ENCODE measurements around the gene IDH3A. TPM values are rescaled to one million over a fixed set of nuclear protein-coding genes. Genes with fewer than 3 reads are reported as not detected.

Gene IDH3A
- polyA plus RNA-seq, 5 donors: 35.0 to 47.6 (median 44.0) TPM

GRCh38 chr15:78159395-78159794 is 10.2 kb downstream of the IDH3A start:
- no peak for DNase-seq

DNA sequence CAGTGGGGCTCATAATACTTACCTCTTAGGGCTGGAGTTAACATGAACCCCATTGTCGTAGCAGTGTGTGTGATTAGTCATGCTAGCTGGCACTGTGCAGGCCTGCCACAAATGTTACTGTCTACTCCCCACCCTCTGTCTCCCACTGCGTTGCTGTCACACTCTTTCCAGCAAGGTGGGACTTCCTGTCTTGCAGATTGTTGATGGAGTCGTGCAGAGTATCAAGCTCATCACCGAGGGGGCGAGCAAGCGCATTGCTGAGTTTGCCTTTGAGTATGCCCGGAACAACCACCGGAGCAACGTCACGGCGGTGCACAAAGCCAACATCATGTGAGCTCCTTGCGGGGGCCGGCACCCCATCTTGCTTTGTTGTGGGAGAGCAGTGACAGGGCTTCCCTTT is 12.9 kb downstream of the IDH3A start:
- no peak for DNase-seq

DNA sequence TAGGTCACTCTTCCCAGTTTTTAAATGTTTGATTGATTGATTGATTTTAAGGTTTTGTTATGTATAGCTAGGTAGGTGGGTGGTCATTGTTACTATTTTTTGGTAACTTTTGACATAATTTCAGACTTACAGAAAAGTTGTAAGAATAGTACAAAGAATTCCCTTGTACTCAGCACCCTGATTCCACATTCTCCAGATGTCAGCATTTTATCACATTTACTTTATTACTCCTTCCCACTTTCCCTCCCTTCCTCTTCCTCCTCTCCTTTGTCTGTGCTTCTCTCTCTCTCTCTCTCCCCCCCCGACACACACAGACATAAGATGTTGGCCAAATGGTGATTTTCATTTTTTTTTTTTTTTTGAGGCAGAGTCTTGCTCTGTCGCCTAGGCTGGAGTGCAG is 14.8 kb downstream of the IDH3A start:
- no peak for DNase-seq

DNA sequence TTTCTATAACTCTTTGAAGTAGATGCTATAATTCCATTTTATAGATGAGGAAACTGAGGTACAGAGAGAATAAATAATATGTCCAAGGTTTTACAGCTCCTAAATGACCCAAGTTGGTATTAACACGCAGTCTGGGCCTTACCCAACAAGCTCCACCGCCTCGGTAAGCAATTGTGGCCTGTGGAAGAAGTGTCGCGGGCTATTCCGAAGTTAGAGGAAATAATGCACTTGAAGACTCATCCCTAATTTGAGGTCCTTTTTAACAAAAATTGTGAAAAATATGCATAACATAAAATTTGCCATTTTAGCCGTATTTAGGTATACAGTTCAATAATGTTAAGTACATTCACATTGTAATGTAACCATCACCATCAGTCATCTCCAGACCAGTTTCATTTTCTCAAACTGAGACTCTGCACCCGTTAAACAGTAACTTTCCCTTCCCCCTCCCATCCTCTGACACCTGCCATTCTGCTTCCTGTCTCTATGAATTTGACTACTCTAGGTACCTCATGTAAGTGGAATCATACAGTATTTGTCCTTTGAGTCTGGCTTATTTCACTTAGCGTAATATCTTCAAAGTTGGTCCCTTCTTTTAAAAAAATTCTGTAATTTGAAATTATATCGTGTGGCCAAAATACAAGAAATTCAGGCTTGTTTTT is 18.2 kb downstream of the IDH3A start:
- no peak for DNase-seq

GRCh38 chr15:78168608-78169007 is 19.4 kb downstream of the IDH3A start:
- DNase-seq: no peak

DNA sequence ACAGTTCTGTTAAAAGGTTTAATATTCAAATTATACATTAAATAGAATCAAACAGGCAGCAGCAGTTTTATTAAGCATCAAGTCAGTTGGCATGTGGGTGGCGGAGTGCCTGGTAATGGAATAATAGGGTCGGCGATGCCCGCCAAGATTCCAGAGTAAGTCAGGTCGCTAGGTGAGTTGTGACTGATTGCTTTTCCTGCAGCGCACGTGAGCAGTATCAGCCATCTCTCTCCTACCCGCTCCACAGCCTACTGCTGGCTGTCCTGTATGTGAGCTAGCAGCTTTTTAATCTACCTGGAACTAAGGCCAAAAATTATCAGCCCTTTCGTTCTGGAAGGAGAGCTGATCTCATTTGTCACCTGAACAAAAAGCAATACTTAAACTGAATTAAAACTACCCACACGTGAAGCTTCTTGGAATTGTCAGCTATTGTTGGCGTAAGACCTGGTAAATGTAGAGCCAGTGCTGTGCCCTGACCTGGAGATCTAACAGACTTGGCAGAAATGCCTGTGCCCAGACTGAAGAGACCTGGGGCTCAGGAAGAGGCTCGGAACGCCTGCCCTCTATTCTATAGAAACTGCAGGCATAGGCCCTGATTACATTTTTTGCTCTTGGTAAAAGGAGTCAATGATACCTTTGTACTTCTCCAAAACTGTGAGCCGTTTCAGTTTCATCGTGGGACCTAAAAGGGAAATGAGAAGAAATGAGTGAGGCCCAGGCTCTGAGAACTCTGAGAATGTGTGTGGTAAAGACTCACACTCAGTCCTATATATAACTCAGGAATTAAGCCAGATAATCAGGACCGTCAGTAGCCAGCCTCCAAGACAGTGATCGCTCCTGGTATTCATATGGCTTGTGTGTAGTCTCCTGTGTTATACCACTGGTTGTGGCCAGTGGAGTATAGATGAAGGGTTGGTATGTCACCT is 21.9 kb downstream of the IDH3A start:
- no peak for DNase-seq

GRCh38 chr15:78171864-78172472 is 22.8 kb downstream of the IDH3A start:
- no peak for DNase-seq

- no peak for DNase-seq
These were observed 25.2 kb downstream of the IDH3A start for GRCh38 chr15:78174401-78174800.

GRCh38 chr15:78175330-78175729 is 26.2 kb downstream of the IDH3A start:
- no peak for DNase-seq

DNA sequence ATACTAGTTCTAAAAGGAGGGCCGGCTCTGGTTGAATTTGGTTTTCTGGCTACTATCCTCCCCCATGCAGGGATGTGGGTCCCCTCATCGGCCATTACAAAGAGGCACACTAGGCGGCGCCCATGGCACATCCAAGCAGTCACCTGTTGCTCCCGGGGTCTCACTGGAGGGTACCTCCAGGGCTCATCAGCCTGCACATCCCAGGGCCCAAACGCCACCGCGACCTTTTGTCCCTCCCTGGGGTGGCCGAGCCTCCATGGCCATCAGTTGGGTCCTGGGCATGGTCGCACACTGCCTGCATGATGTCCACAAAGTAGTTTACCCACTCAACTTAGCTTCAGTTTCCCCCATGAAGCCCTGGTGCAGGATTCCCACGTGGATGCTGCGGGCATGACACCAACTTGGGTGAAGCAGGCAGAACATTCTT is 28.3 kb downstream of the IDH3A start:
- no peak for DNase-seq

GRCh38 chr15:78178064-78178463 is 28.9 kb downstream of the IDH3A start:
- DNase-seq: no peak

- no peak for DNase-seq
These were observed 30.2 kb downstream of the IDH3A start for GRCh38 chr15:78179286-78179840.

- DNase-seq: no peak
These were observed 30.7 kb downstream of the IDH3A start for GRCh38 chr15:78179906-78180305.

- DNase-seq: no peak
These were observed 33.2 kb downstream of the IDH3A start for GRCh38 chr15:78182336-78182700.

DNA sequence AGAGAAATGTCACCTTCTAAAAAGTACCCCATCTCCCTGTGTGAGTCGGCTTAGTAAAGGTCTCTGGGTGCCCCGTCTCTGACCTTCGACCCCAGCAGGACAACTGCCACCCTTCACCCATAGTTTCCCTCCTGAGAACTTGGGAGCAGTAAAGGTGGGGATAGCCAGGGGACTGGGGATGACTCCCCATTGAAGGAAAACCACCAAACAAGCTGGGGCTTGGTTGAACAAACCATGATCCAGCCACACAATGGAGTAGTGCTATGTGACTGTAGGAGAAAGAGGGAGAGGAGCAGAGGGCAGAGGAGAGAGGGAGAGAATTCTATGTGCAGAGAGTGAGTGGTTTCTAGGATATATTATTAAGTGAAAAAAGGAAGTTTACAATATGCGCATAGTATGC is 33.7 kb downstream of the IDH3A start:
- no peak for DNase-seq

DNA sequence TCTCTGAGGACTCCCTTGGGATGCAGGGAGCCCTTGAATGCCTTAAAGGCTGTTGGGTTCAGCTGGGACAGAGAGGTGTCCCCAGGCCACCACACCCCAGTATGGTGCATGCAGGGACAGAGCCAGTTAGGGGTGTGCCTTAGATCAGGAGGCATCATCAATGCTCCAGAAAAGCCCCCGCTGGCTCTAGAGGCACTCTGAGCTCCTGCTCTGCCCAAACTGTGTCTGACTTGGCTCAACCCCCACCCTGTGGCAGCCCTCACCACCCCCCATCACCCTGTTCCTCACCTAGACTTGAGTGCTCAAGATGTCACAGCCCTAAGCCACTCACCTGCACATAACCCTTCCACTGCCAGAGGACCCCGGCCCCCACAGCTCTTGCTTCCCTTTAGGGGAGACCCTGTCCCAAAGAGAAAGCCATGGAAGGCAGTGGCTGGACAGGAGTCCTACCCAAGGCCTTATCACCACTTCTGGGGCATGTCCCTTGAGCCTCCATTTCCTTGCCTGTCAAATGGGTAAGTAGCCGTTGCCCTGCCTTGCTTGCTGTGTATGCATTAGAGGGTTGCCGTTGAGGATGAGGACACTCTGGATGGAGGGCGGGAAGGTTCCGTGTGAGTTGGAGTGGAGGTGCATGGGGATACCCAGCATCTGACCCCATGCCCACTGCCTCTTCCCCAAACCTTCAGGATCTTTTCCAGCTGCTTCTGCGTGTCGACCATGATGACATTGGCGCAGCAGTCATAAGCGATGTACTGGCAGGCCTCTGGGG is 43.8 kb downstream of the IDH3A start:
- DNase-seq: no peak

- DNase-seq: no peak
These were observed 44.8 kb downstream of the IDH3A start for GRCh38 chr15:78193731-78194567.

GRCh38 chr15:78194568-78194925 is 45.4 kb downstream of the IDH3A start:
- no peak for DNase-seq

DNA sequence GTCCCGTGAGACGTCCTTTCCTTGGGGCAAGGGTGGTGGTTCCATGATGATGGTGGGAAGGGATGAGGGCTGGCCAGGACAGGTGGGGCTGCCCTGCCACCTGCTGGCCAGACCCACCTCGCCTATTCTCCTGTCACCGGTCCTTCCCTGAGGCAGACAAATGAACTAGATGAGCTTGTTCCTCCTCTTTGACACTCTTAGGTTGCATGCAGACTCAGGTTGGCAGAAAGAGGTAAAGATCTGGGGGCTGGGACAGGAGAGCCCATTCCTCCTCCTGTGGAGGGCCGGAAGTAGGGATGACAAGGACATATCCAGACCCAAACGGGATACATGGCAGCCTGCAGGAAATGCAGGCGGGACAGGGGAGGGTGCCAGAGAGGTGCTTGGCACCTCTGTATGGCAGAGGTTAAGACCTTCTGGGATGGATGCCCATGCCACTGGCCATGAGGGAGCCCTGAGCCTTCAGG is 46.6 kb downstream of the IDH3A start:
- DNase-seq: no peak

- DNase-seq: no peak
These were observed 48.5 kb downstream of the IDH3A start for GRCh38 chr15:78197632-78198031.

Data from right lung (tissue), 5 donors.